UCSD-AML1 (cell line): Measurements from ENCODE around the gene PPP4C.
A peak's percentile ranks its signal among the peaks of the same experiment; 100 is the strongest.

Experiments used
- DNase-seq: peaks from one replicate; lab custom pipeline; 2025; ENCODE audit not compliant: unreplicated experiment; lab: John Stamatoyannopoulos, UW

The PPP4C gene

DNA sequence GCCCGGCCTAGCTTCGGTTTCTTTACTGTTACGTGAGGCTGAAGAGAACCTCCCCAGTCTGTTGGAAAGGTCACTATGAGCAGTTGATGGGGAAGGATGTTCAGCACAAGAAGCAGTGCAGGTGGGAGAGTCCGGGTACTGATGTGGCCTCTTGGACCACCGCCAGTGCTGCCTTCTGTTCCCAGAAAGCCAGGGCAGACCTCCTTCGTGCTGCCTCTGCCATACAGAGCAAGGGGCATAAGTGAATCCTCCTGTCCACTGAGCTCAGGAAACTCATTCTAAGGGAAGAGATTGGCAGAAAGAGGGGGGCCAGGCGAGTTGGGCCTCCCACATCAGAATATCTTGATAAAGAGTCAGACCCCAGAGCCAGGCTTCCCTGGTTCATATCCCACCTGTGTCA is 3.7 kb downstream of the PPP4C start:
- DNase-seq = no peak

DNA sequence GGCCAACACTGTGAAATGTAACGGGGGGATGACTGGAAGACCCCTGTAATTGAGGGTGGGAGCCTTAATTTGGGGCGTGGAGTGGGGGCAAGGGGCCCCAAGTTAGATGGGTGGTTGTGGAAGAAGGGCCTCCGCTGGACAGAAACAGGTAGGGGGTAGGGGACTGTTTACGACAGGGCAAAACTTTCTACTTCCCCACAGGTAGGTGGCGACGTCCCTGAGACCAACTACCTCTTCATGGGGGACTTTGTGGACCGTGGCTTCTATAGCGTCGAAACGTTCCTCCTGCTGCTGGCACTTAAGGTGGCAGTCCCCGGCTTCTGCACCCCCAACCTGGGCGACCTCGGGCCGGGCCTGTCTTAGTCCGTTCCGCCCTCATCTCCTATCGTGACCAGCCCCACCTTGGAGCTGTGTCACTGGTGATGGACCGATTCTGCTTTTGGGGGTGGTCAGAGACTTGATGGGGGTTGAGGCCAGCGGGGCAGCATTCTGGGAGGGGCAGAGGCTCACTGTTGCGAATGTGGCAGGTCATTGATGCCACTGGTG is 6.8 kb downstream of the PPP4C start:
- no peak for DNase-seq

DNA sequence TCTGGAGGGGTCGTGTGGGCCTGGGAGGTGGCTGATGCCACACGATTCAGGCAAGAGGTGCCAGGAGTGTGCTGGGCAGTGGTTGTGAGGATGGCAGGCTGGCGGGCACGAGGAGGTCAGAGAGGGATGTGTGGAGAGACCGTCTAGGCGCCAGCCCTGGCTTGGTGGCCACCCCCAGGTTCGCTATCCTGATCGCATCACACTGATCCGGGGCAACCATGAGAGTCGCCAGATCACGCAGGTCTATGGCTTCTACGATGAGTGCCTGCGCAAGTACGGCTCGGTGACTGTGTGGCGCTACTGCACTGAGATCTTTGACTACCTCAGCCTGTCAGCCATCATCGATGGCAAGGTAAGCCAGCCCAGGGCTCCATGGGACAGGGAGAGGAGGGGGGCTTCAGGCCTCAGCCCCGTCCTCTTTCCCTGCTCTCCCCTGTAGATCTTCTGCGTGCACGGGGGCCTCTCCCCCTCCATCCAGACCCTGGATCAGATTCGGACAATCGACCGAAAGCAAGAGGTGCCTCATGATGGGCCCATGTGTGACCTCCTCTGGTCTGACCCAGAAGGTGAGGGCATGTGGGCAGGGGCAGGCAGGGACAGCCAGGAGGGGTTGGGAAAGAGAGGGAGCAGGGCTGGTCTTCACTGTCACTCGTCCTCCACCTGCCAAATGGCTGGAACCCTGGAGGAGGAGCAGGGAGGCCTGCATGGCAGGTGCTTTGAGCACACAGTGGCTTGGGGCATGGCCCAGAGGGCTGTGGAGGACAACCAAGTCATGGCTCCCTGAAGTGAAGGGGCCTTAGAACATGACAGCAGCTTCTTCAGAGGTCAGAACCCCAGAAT is 7.6 kb downstream of the PPP4C start:
- no peak for DNase-seq

DNA sequence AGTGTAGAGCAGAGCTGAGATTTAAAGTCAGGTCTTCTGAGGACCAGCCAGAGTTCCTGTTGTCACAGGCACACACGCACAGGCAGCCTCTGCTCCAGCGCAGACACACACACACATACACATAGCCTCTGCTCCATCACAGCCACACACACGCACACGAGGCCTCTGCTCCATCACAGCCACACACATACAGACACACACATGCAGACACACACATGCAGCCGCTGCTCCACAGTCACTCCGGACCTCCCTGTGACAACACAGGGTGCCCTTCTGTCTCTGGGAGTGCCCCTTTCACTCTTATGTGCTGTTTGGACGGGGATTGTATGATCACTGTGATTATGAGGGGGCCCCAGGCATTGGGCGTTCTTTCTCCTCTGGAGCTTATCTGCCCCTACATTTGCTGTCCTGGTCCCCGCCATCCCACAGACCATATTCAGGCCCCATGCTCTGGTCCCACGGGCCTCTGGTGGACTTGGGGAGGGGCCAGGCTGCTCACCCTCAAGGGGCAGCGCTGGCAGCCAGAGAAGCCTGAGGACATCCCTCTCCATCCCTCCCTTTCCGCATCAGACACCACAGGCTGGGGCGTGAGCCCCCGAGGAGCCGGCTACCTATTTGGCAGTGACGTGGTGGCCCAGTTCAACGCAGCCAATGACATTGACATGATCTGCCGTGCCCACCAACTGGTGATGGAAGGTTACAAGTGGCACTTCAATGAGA is 8.5 kb downstream of the PPP4C start:
- no peak for DNase-seq

DNA sequence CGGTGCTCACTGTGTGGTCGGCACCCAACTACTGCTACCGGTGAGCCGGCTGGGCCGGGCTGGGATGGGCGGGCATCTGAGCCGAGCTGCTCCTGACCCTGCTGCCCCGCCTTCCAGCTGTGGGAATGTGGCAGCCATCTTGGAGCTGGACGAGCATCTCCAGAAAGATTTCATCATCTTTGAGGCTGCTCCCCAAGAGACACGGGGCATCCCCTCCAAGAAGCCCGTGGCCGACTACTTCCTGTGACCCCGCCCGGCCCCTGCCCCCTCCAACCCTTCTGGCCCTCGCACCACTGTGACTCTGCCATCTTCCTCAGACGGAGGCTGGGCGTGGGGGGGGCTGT is 9.0 kb downstream of the PPP4C start:
- DNase-seq = no peak

DNA sequence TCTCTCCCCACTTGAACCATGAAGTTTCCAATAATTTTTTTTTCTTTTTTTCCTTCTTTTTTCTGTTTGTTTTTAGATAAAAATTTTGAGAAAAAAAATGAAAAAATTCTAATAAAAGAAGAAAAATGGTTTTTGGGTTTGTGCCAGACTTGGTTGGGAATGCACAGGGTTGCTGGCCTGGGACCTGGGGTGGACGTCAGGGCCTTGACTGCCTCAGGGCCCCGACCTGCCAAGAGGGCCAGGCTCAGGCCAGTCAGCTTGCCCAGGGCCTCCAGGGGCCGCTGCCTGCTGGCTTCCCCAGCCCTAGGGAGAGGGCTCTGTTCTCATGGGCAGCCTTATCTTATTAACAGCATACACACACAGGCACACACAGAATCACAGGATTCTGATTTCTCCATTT is 9.5 kb downstream of the PPP4C start:
- no peak for DNase-seq

DNA sequence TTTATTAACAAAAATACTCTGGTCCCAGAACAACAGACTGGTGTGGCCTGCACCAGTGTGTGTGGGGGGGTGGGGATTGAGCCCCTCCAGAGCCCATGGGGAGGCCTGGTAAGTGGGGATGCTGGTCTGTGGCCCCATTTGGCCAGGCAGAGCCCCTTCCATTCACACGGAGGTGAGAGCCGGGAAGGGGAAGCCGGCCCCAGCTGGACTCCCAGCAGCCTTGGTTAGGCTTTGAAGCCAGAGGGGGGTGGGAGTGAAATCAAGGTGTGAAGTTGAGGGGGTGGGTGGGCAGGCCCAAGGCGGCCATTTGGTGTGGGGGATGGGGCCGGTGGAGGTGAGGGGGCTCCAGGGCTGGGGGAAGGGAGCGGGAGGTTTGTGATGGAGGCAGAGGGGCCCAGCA is 10.0 kb downstream of the PPP4C start:
- no peak for DNase-seq

DNA sequence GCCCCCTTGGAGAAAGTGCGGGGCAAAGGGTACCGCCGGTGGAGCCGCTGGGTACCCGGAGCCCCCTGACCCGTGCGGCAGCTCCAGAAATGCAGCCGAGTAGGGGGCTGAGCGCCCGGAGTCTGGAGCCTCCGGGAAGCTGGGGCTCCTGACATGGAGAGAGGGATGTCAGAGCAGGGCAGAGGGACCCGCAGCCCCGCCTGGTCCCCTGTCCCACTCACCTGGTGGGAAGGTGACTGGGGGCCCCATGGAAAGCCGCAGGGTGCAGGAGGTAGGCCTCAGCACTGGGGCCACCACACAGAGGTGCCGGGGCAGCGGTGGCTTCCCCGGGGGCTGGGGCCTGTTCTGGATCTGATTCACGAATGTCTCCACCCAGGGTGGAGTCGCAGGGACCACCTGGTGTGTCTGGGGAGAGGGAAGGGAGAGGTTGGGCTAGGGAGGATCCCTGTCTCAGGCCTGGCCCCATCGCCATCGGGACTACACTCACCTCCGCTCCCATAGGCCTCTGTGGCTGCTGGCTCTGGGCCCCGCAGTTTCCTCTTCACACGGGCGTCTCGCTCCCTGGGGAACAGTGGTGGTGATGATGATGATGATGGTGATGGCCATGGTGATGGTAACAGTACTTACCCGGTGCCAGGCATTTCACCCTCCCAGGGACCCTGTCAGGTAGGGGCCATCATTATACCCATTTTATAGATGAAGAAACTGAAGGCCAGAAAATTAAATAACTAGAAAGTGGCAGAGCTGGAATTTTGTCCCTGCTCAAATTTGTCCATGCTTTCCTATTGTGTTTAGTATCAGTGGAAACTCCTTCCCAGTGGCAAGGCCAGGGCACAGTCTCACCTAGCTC is 10.7 kb downstream of the PPP4C start:
- no peak for DNase-seq

DNA sequence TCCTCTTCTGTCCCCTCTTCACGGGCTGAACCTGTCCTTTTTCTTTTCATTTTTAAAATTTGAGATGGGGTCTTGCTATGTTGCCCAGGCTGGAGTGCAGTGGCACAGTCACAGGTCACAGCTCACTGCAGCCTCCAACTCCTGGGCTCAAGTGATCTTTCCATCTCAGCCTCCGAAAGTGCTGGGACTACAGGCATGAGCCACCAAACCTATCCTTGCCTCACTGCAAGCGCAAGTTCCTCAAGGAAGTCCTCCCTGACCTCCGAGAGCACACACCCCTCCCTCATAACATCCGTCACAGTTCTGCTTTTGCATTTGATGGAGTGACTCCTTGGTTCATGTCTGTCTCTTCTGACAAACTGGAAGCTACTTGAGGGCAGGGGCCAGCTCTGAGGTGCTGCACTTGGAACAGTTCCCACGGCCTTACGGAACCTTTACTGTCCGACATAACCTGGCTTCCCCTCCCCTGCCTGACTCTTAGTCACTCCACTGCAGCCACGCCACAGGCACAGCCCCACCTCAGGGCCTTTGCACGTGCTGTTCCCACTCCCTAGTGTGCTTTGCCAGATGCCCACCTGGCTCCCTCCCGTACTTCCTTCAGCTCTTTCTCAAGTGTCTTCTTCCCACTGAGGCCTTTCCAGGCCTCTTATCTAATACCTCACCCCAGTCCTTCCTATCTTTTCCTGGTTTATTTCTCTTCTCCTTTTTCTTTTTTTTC is 11.5 kb downstream of the PPP4C start:
- no peak for DNase-seq

DNA sequence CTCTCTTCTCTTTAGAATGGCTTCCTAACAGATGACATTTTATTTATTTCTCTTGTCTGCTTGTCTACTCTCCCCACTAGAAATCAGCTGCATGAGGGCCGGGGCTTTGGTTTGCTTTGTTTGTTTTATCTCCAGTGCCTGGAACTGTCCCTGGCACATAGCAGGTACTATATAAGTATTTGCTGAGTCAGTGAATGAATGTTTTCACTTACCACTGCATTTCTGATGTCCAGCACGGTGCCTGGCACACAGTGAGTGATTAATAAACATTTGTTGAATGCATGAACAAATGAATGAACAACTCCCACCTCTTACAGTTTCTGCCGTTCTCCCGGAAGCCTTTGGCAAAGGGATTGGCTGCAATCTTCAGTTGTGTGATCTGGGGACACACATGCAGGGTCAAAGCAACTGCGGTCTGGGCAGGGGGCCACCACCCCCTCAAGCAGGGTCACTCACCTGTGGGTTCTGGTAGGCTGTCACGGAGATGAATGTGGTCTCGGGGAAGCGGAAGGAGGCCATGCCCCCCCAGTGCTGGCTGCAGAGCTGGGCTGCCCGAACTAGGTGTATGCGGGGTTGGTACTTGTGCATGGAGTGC is 12.5 kb downstream of the PPP4C start:
- no peak for DNase-seq

DNA sequence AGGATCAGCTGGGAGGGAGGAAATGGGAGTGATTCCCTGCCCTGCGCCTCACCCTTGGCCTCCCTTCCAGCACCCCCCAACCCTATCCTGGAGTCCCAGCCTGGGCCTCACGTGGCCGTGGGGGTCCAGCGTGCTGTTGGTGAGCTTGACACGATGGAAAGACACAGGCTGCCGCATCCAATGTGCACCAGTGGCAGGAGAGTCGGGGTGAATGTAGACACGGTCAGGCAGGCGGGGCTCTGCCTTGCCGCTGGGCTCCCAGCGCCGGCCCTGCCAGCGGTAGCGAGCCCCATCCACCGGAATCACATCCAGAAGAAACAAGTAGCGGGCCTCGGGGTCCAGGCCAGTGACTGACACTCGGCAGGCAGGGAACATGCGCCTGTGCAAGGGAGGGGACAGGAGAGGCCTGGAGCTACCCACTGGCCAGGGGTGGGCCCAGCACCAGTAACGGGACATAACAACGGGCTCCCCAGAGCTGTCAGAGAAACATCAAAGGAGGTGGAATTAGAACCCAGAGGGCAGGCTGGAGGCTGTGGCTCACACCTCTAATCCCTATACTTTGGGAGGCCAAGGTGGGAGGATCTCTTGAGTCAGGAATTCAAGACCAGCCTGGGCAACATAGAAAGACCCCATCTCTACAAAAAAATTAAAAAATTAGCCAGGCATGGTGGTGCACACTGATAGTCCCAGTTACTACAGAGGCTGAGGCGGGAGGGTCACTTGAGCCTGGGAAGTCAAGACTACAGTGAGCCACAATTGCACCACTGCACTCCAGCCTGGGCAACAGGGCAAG is 13.2 kb downstream of the PPP4C start:
- no peak for DNase-seq

DNA sequence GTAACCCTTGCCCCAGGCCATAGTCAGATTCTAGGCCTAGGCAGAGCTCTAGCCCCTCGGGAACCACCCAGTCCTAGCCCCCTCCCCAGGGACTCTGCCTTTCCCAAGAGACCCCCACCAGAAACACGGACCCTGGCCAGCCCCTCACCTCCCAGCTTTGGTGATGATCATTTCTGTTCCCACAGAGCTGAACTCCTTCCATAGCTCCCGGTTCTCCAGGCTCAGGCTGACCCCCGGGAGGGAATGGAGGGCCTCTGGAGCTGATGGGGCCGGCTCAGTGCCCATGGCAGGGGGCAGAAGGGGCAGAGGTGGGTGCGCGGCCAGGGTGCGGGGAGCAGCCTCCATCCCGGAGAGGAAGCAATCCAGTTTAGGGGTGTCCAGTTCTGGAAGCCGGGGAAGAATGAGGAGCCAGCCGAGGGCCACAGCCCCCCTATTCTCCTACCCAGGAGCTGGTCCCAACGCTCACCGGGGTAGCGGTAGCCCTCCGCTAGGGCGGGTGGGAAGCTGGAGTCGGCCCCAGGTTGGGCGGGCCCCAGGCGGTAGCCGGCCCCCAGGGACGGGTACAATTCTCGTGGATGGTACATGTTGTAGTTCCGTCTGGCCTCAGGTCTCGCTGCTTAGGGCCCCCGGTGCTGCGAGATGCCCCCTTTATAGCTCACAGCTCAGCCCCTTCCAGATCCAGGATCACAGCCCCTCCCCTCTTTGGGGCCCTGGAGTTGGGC is 15.0 kb downstream of the PPP4C start:
- no peak for DNase-seq

DNA sequence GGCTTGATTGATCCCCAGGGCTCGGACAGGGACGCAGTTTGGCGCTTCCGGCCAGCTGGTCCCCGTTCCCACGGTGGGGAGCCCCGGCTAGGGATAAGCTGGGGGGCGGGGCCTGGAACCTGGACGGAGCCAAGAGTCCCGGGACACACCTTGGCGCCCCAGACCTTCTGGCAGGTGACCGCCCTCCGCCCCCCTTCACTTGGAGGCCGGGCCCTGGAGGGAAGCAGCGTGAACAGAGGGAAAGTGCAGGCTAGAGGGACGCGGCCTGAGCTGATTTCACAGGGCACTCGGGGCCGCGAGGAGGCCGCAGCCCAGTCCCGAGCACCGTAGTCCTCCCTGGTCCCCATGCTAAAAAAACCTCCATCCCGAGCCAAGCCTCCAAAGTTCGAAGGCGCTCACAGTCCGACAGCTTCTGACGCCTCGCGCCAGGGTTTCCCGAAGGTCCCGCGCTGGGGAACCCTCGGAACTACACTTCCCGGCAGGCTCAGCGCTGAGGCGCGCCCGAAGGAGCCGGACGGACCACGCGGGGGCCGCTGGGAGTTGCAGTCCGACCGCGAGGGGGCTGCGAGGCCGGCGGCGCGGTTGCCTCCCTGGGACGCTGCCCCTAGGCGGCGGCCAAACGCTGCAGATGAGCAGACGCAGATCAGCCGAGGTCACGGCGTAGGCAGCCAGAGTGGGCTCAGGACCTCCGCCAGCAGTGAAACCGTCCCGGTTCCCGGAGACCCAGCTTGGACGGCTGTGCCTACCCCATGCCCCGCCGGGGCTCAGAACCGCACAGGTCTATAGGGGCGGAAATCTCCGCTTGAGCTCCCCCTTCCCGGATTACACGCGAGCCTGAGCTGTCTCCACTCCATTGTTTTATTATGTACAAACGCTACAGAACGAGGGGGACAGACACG is 15.9 kb downstream of the PPP4C start, which contains the start of gene TBX6:
TBX6 (minus strand) TSS at position 451 of the 899 bp plus-strand sequence. CDS start 731 bp downstream, outside the sequence.
- DNase-seq = peak; percentile 95

DNA sequence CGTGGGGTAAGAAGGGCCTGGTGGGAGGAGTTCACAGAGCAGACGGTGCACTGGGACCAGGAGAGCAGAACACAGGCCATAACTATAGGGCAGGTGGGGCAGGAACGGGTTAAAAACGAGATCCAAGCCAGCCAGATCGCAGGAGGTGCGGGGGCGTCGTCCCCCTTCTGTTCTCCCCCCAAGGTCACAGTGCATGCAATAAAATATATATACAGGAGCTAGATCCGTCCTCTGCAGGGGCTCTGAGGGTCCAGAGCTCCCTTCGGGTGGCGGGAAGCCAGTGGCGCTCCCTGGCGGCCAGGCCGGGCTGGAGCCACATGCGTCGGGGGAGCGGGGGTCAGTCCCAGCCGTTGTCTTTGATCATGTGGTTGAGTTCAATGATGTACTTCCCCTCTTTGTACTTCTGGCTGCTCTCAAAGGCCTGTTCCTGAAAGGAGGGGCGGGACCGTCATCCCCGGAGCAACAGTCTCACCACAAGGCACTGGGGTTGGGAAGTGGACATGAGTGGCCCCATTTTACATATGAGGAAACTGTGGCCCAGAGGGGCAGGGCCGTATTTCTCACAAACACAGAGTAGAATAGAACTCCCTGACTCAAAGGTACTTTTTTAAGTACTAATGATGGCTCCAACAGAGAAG is 16.7 kb downstream of the PPP4C start:
- DNase-seq = peak; percentile 91

DNA sequence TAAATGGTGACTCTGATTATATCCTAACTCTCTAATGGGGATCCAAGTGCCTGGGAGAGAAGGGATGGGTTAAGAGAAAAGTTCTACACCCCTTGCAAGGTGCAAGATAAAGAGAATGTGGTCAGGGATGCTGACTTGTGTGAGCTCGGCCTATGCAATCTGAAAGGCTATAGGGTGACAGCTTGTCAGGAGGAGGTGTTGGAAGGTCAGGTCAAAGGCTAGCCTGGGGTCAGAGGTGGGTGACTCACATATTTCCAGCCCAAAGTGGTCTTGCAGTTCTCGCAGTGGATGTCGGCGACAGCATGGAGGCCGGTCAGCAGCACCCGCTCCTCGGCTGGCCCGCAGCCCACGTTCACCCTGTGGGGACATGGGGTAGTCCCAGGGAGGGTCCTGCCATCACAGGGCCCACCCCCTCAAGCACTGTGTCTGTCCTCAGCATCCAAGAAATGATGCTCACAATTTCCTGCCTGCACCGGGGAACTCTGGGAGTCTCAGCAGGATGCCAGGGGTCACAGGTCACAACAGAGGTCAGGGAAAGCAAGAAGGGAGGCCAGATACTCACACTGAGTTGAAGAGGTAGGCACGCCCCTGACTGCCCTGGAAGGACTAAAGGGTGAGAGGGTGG is 18.9 kb downstream of the PPP4C start:
- no peak for DNase-seq

DNA sequence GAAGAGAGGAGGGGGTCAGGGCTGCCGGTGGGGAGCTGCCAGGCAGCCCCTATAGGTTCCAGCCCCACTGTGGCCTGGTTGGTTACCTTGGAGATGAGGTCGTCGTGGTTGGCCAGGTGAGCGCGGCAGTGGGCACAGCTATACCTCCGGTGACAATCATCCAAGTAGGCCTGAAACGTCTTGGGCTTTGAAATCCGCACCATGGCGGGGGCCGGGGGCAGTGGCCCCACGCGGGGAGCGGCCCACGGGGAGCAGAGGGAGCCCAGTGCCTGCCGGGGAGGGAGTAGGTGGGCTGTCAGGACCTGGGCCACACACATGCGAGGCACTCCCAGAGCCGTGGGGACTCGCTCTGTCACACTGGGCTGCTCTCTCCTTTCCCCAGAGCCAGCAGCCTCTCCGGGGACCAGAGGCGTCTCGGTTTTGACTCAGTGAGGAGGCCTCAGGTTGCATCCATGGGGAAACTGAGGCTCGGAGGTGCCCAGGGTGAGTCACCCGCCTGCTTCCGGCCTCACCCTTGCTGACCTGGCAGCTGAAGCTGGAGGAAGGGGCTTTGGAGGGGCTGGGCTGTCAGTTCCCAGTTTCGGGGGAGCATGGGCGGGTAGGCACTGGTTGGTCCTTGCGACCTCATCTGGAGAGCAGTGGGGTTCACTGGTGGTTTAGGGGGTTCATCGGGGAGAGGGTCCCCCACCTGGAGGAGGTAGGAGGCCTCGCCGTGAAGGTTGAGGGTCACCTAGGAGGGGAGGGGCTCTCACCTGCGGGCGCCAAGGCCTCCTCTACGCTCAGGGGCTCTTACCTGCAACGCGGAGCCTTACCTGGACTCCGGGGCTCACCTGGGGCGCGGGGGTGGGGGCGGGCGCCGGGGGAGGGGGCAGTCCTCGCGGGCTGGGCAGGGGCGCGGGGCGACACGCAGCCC is 19.6 kb downstream of the PPP4C start:
- no peak for DNase-seq
